HG03135 (cell line): Measurements from ENCODE around the gene FLII.
"Not testable (repeated sequence)": the region's sequence is repeated elsewhere in the genome, so short reads cannot be mapped to it uniquely, and the experiment has no call there.

Experiments
- ATAC-seq: cut with Tn5 transposase; IDR thresholded peaks from one replicate; pipeline ENCODE4 v1.9.1; 2021; ENCODE audit warnings: mild to moderate bottlenecking, moderate library complexity; ENCODE audit not compliant: unreplicated experiment

FLII gene

DNA sequence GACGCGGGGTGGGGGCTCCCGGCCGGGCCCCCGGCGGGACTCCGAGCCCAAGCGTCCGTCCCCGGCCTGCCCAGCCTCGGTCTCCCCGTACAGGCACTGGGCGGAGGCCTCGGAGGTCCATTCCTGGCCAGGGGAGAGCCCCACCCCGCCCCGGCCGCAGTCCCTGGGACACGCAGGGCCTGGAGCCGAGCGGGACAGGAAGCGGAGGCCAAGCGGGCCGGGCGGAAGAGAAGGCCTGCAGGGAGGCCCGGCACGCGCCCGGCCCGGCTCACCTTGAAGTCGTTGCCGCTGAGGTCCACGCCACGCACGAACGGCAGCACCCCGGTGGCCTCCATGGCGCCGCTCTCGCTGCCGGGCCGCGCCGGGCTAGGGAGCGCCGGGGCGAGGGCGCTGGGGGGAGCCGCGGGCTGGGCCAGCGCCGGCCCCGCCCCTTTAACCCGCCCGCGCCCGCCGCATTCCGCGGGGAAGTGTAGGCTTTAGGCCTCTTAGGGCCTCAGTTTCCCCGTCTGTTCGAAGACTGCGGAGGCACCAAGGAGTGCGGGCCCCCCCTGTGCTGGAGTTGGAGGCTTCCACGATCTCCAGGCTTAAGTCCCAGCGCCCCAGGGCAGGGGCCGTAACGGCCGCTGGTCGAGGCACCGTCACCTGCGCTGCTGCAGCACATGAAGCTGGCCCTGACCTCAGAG is at the start of gene FLII:
Gene FLII (minus strand): TSS at position 383 of the 683 bp plus-strand sequence. CDS start 48 bp downstream, at position 335.
- no peak for ATAC-seq

DNA sequence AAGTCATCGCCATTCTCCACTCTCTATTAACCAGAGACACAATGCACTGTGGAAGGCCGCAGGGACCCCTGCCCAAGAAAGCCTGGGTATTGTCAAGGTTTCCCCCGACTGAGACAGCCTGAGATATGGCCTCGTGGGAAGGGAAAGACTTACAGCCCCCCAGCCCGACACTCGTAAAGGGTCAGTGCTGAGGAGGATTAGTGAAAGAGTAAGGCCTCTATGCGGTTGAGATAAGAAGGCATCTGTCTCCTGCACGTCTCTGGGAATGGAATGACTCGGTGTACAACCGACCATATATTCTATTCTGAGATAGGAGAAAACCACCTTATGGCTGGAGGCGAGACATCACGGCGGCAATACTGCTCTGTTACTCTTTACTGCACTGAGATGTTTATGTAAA is 44.7 kb upstream of the FLII start:
- not testable (repeated sequence) for ATAC-seq

DNA sequence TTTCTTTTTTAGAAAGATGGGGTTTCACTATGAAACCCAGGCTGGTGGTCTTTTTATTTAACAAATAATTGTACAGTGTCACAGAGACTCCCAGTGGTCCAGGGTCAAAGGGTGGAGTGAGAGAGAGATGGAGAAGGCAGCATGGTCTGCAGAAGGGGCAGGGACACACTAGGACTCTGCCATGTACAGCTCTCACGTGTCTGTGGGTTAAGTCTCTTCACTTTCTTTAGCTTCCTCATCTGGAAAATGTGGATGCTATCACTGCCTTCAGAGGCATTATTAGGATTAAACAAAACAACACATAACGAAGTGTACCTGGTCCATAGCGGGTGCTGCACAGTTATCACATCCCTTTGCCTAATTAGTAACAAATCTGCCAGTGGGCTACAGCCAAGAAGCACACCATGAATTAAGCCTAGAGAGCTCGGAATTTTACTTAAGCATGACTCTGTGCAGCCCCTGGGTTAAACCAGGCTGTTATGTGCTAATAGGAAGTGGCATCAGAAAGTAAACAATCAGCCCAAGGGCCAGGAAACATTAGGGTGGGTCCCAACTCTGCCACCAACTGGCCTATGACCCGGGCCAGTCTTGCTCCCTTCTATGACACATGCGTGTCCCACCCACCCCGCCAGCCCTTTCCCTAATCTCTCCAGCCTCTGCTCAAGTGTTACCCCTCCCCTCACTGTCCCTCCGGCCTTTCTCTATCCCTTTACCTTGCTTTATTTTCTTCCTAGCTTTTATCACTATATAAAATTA is 42.4 kb upstream of the FLII start:
- no peak for ATAC-seq

DNA sequence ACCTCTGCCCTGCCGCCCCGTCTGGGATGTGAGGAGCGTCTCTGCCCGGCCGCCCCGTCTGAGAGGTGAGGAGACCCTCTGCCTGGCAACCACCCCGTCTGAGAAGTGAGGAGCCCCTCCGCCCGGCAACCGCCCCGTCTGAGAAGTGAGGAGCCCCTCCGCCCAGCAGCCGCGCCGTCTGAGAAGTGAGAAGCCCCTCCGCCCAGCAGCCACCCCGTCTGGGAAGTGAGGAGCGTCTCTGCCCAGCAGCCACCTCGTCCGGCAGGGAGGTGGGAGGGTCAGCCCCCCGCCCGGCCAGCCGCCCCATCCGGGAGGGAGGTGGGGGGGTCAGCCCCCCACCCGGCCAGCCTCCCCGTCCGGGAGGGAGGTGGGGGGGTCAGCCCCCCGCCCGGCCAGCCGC is 39.5 kb upstream of the FLII start:
- not testable (repeated sequence) for ATAC-seq

DNA sequence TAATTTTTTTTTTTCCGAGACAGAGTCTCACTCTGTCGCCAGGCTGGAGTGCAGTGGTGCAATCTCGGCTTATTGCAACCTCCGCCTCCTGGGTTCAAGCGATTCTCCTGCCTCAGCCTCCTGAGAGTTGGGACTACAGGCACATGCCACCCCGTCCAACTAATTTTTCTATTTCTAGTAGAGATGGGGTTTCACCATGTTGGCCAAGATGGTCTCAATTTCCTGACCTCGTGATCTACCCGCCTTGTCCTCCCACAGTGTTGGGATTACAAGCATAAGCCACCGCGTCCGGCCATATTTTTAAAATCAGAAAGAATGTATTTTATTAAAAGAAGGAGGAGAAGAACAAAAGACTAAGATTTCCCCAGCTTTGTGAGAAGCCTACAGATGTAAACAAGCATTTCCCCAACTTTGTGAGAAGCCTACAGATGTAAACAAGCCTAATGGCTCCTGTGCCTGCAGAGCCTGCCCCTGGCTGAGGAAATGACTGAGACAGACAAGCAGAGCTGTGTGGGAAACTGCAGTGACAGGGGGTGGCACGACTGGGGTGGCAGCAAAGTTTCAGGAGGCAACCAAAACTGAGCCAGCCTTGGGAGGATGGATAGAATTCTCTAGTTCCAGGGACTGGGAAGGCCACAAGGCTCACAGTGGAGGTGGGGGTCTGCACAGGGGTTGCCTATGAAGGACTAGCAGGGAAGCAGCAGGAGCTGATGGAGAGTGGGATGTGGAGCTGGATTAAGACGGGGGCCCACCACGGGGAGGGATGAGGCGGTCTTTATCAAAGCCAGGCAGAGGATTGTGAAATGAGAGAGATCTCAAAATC is 33.4 kb upstream of the FLII start:
- ATAC-seq, result no peak

DNA sequence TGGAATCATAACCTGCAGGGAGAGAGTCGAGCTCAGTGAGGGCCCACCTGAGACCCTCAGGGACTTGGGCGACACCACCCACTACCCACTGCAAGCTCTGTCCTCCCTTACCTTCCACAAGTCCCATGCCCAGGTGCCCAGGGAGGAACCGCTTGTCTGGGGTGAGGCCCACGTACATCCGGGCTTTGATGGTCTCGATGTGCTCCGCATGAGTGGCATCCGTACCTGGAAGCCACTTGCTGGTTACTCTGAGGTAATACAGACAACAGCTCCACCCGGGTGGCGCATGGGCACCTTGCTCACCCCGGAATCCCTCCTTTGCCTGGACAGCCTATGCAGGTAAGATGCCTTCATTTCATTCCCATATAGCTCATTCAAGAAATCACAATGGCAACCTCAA is 26.8 kb upstream of the FLII start:
- no peak for ATAC-seq

DNA sequence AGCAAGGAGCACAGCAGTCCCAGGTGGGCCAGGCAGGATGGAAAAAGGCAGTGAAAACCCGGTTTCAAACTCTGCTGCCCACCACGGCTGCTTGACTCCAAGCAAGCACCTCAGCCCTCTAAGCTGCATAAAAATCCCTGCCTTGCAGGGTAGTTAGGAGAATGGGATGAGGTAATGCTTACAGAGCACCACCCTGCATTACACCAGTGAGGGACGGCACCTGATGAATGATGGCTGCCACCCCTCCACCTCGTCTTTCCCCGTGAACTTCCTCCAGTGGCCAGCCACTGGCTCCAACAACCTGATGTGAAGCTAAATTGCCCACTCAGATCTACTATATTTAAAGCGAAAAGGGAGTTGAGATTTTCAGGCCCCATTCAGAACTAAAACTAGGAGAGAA is 23.2 kb upstream of the FLII start:
- no peak for ATAC-seq

DNA sequence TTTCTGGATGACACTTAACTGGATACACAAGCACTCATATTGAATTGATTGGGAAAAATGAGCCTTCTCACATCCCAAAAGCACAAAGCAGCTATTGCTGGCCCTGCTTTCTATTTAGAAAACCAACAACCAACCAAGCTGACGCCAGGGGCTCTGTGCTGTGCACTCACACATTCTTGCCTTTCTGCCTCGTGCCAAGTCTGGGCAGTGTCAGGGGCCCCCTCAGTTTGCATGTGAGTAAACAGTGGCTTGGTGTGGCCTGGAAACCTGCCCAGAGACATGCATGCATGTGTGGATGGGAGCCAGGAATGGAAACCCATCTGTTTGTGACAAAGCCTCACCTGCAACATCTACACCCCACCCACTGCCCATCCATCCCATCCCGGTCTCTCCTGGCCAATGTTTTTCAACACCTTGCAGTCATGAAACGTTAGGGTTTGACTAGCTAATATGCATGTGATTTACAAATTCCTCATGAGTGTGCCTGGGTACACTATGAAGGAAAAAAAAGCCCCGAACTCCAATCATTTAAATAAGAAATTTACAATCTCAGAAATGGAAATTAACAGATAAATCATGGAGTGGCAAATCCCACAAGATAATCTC is 22.3 kb upstream of the FLII start:
- ATAC-seq, result no peak

DNA sequence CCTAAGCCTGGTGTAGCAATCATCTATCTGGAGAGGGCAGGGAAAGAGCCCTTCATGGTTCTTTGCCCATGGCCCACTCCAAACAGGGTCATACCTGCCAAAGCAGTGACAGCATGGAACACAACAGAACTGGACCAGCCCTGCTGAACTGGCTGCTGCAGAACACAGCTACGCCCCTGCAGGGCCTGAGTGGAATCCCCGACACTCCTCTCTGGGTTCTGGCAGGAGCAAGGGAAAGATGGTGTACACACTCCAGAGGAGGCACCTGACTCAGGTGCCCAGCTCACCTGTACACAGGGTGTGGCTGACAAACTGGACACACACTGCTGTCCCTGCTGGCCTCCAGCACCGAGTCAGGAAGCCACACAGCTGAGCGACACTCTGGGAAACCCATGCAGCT is 21.7 kb upstream of the FLII start:
- ATAC-seq, result no peak

DNA sequence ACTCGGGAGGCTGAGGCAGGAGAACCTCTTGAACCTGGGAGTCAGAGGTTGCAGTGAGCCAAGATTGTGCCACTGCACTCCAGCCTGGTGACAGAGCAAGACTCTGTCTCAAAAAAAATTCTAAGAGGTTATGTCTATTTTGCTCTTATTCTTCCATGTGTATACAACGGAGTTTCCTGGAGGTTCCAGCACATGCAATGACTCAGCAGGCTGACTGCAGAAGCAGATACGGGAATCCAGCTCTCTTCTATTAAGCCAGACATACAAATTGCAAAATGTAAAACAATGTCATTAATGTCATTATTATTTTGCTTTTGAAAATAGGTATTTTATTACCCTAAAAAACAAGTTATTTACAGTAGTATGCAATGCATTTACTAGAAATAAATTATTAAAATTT is 20.3 kb upstream of the FLII start:
- ATAC-seq, result no peak

DNA sequence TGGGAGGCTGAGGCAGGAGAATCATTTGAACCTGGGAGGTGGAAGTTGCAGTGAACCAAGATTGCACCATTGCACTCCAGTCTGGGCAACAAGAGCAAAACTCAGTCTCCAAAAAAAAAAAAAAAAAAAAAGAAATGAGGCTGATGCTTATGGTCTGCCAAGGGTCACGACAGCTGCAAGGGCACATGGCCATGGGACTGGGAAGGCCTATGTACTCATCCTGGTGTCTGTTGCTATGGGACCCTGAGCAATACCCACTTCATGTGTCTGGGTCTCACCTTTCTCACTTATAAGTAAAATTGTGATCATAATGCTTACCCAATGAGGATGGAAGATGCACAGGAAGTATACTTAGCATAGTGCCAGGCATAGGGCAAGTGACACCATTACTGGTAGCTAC is 18.5 kb upstream of the FLII start:
- ATAC-seq, result no peak

DNA sequence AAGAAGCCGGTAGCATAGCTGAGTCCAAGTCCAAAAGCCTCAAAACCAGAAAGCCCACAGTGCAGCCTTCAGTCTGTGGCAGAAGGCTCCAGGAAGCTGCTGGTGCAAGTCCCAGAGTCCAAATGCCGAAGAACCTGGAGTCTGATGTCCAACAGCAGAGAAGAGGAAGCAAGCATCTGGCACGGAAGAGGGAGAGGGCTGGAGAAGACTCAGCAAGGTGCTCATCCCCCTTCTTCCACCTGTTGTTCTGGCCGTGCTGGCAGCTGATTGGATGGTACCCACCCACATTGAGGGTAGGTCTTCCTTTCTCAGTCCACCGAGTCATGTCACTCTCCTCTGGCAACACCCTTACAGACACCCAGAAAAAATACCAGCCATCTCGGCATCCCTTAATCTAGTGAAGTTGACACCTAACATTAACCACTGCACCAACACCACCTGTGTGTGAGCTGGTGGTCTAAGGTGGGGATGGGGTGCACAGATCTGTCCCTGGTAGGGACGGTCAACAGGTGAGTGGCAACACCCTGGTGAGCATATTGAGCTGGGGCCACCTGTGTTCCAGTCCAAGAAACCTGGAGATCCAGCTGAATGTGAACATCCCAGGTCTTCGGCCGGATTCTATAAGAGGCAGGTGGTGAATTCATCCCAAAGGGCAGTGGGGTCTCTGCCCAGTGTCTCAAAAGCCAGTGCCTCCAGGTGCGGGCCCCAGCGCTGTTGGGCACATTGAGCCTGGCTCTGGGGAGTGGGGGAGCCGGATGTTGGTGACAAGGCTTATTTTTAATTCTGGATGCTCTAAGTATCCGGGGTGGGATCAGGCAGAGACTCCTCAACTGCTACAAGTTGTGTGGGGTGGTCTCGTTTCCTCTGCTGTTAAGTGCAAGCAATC is 11.8 kb upstream of the FLII start:
- ATAC-seq, result no peak

DNA sequence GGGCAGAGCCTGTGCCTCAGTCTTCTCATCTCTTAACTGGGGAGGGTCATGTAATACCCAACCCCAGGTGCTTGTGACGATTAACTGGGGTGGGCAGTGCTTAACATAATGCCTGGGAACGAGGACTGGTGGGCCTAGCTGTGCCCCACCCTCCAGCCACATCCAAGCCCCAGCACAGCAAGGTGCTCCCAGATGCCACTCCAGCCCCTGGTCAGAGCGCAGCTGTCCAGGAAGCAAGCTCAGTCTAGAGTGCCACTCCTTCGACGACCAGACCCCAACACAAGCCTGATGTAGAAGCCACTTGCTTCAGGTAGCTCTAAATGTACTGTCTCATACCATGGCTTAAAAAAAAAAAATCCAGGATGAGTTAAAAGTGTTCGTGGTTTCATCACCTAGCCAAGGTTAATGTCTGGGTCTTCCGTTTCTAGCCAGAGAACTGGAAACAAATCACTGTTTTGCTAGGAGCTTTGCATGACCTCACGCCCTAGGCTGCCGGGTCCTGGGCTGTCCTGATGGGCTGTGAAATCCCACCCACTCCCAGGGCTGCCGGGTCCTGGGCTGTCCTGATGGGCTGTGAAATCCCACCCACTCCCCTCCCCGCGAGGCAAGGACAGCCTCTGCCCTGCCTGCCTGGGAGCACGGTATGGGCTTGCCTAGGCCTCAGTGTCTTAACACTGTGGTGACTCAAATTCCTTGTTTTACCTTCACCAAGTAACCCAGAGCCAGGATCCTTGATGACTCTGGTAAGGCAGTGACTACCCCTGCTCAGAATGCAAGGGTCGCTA is 9.6 kb upstream of the FLII start:
- no peak for ATAC-seq

DNA sequence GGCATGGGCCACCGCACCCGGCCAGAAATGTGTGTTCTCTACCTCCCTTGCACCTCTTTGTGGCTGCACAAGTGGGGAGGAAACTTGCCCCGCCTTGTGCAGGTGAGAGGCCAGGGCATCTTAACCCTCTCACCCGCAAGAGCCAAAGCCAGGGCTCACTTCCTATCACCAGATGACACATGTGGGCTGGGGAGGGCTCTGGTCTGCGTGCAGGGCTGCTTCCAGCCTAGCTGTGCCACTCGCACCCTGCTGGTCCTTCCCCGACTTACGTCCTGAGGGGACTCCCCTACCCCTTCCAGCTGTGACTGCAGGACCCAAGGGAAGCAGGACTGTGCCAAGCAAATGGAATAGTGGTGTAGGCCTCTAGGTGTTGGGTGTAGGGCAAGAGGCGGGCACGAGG is 8.8 kb upstream of the FLII start:
- no peak for ATAC-seq

DNA sequence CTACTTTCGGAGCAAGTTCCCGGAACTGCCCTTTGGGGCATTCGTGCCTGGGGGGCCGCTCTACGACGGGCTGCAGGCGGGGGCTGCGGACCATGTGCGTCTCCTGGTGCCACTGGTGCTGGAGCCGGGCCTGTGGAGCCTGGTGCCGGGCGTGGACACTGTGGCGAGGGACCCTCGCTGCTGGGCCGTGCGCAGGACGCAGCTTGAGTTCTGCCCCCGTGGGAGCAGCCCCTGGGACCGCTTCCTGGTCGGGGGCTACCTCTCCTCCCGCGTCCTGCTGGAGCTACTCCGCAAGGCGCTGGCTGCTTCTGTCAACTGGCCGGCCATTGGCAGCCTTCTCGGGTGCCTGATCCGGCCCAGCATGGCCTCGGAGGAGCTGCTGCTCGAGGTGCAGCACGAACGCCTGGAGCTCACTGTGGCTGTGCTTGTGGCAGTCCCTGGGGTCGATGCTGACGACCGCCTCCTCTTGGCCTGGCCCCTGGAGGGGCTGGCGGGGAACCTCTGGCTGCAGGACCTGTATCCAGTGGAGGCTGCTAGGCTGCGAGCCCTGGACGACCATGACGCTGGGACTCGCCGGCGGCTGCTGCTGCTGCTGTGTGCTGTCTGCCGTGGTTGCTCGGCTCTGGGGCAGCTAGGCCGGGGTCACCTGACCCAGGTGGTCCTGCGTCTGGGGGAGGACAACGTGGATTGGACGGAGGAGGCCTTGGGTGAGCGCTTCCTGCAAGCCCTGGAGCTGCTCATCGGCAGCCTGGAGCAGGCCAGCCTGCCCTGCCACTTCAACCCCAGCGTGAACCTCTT is 5.5 kb upstream of the FLII start:
- no peak for ATAC-seq

DNA sequence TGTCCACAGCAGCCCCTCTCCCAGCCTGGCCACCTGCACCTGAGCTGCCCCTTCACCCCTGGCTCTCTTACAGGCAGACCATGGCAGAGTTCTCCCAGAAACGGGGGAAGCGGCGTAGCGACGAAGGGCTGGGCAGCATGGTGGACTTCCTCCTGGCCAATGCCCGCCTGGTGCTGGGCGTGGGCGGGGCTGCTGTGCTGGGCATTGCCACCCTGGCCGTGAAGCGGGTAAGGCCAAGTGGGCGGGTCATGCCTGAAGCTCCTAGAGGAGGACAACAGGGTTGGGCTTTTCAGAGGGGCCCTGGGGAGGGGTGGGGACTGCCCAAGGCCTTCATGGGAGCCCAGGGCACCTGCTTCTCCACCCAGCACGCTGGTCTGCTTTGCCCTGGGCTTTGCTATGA is 4.1 kb upstream of the FLII start:
- ATAC-seq, result no peak

DNA sequence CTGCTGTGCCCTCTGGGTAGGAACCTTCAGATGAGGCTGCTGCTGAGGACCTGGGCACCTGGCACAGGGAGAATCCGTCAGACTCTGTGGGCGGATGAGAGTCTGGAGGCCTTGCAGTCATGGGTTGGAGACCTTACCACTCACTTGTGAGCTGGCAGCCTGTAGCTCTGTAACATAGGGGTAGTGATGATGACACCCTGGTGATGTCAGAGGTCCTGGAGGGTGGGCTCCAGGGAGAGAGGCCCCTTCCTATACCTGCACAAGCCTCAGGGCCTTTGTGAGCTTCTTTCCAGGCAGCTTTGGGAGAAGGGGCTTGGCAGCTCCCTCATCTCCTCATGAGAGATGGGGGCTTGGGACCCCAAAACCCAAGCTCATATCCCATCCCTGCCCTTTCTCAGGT is 3.6 kb upstream of the FLII start:
- ATAC-seq, result no peak

DNA sequence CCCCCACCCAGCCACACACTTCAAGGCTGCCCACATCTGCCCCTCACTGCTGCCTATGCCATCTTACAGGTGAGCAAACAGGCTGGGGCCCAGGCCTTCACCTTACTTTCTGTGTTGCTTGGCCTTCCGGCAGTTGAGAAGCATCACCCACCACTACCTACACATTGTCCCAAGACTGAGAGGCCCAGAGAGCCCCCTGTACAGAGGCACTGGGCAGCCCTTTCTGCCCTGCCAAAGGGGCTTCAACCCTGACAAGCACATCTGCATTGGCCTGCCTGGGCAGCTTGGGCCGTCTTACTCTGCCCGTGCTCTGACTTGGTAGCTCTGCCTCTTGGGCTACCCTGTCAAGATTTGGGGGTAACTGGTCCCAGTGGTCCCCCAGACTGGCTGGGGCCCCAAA is 3.1 kb upstream of the FLII start:
- no peak for ATAC-seq

DNA sequence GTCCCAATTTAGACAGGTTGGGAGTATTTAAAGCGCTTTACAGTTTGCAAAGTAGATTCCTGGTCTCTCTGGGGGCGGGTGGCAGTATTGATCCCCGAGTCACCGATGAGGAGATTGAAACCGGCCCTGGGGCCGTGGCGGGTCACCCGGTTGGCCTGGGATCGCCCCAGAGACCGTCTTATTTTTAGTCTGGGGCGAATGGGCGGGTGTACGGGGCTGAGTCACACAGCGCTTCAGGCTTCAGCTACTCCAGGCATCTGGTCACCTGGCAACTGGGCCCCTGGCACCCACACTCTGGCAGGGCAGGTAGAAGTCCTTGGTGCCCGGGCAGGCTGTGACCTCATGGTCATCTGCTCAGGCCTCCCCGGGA is 2.6 kb upstream of the FLII start:
- ATAC-seq, result no peak
